H9 (cell line): ENCODE results near the gene STPG1. TPM values are rescaled to one million over a fixed set of nuclear protein-coding genes. Genes with fewer than 3 reads are reported as not detected.

ENCODE experiments used
- DNase-seq: peaks from one replicate; pipeline ENCODE4 v3.0.0-alpha.2; 2017
- H2AFZ ChIP-seq: one replicate; pipeline ENCODE4 v1.6.1; 2013; ENCODE audit warnings: mild to moderate bottlenecking, low read length, control low read depth, moderate library complexity
- H2AK5ac ChIP-seq: 2 replicates; pipeline ENCODE4 v1.6.1; 2013; ENCODE audit warnings: low read length, control low read depth, mixed read lengths; ENCODE audit not compliant: insufficient read length
- H2BK120ac ChIP-seq: one replicate; pipeline ENCODE4 v1.6.1; 2013; ENCODE audit warnings: low read depth, mild to moderate bottlenecking, low read length, control low read depth, inconsistent platforms; ENCODE audit not compliant: poor library complexity, severe bottlenecking
- H2BK12ac ChIP-seq: 2 replicates; pipeline ENCODE4 v1.6.1; 2013; ENCODE audit warnings: low read length, control low read depth, mixed read lengths, low read depth; ENCODE audit not compliant: insufficient read length
- H2BK15ac ChIP-seq: 2 replicates; pipeline ENCODE4 v1.6.1; 2013; ENCODE audit warnings: low read depth, low read length, control low read depth
- H2BK20ac ChIP-seq: one replicate; pipeline ENCODE4 v1.6.1; 2013; ENCODE audit warnings: low read depth, mild to moderate bottlenecking, low read length, control low read depth, inconsistent platforms; ENCODE audit not compliant: poor library complexity, severe bottlenecking
- H2BK5ac ChIP-seq: 2 replicates; pipeline ENCODE4 v1.6.1; 2013; ENCODE audit warnings: low read length, control low read depth, mixed read lengths; ENCODE audit not compliant: insufficient read length
- H3K14ac ChIP-seq: 2 replicates; pipeline ENCODE4 v1.6.1; 2013; ENCODE audit warnings: low read length, control low read depth; ENCODE audit not compliant: insufficient read depth
- H3K18ac ChIP-seq: 2 replicates; pipeline ENCODE4 v1.6.1; 2013; ENCODE audit warnings: low read depth, mild to moderate bottlenecking, mixed read lengths, low read length, control low read depth; ENCODE audit not compliant: insufficient read length
- H3K23ac ChIP-seq: 2 replicates; pipeline ENCODE4 v1.6.1; 2013; ENCODE audit warnings: low read length, control low read depth, mixed read lengths, low read depth; ENCODE audit not compliant: insufficient read length
- H3K23me2 ChIP-seq: 2 replicates; pipeline ENCODE4 v1.6.1; 2013; ENCODE audit warnings: low read depth, mild to moderate bottlenecking, mixed read lengths, low read length, control low read depth; ENCODE audit not compliant: insufficient read length, poor library complexity, severe bottlenecking
- H3K27ac ChIP-seq: 2 replicates; pipeline ENCODE4 v1.5.1; 2013; ENCODE audit warnings: low read length, control low read depth, mixed read lengths, low read depth; ENCODE audit not compliant: insufficient read length
- H3K27me3 ChIP-seq: 2 replicates; pipeline ENCODE4 v1.6.1; 2013; ENCODE audit warnings: low read length, control low read depth, inconsistent platforms; ENCODE audit not compliant: insufficient read depth
- H3K4ac ChIP-seq: 2 replicates; pipeline ENCODE4 v1.6.1; 2013; ENCODE audit warnings: low read depth, mild to moderate bottlenecking, control low read depth, inconsistent platforms, low read length, moderate library complexity
- H3K4me1 ChIP-seq: 2 replicates; pipeline ENCODE4 v1.6.1; 2013; ENCODE audit warnings: low read length, control low read depth, inconsistent platforms; ENCODE audit not compliant: insufficient read depth
- H3K4me2 ChIP-seq: 2 replicates; pipeline ENCODE4 v1.6.1; 2013; ENCODE audit warnings: low read length, control low read depth, mixed read lengths; ENCODE audit not compliant: insufficient read length, insufficient read depth
- H3K56ac ChIP-seq: 2 replicates; pipeline ENCODE4 v1.6.1; 2013; ENCODE audit warnings: low read depth, mild to moderate bottlenecking, mixed read lengths, low read length, control low read depth; ENCODE audit not compliant: insufficient read length
- H3K79me1 ChIP-seq: 2 replicates; pipeline ENCODE4 v1.6.1; 2013; ENCODE audit warnings: low read depth, mild to moderate bottlenecking, moderate library complexity, low read length, control low read depth, inconsistent platforms; ENCODE audit not compliant: insufficient read depth, poor library complexity, severe bottlenecking
- H3K79me2 ChIP-seq: 2 replicates; pipeline ENCODE4 v1.6.1; 2013; ENCODE audit warnings: low read length, control low read depth, inconsistent platforms; ENCODE audit not compliant: insufficient read depth
- H3K9ac ChIP-seq: 2 replicates; pipeline ENCODE4 v1.6.1; 2013; ENCODE audit warnings: low read length, control low read depth, mixed read lengths; ENCODE audit not compliant: insufficient read length; ENCODE audit errors: extremely low read depth
- H3K9me3 ChIP-seq: one replicate; pipeline ENCODE4 v1.6.1; 2013; ENCODE audit warnings: low read depth, low read length, inconsistent platforms; ENCODE audit not compliant: control insufficient read depth
- H3T11ph ChIP-seq: one replicate; pipeline ENCODE4 v1.6.1; 2013; ENCODE audit warnings: mild to moderate bottlenecking, low read length, control low read depth, inconsistent platforms
- H4K20me1 ChIP-seq: one replicate; pipeline ENCODE4 v1.6.1; 2013; ENCODE audit not compliant: control insufficient read depth, insufficient read length, insufficient read depth
- H4K5ac ChIP-seq: 2 replicates; pipeline ENCODE4 v1.6.1; 2013; ENCODE audit warnings: low read depth, mild to moderate bottlenecking, mixed read lengths, low read length, control low read depth; ENCODE audit not compliant: insufficient read length
- H4K8ac ChIP-seq: replicated peaks from 2 replicates; pipeline ENCODE4 v1.6.1; 2013; ENCODE audit warnings: low read length, control low read depth, mixed read lengths, low read depth; ENCODE audit not compliant: insufficient read length
- H4K91ac ChIP-seq: 2 replicates; pipeline ENCODE4 v1.6.1; 2013; ENCODE audit warnings: low read depth, mild to moderate bottlenecking, moderate library complexity, mixed read lengths, low read length, control low read depth; ENCODE audit not compliant: insufficient read length
- H3K27ac Mint-ChIP-seq, 3 experiments: 2 replicates in 2 of 3; 3 replicates in 1 of 3; pipeline ENCODE4 v1.8.0; 2020 to 2021; ENCODE audit warnings: mixed read lengths in 3 of 3, mild to moderate bottlenecking in 1 of 3, moderate library complexity in 1 of 3
- H3K27me3 Mint-ChIP-seq: 2 replicates; pipeline ENCODE4 v1.8.0; 2021; ENCODE audit warnings: low read depth, mild to moderate bottlenecking, moderate library complexity, mixed read lengths
- H3K36me3 Mint-ChIP-seq, 3 experiments: 2 replicates in 2 of 3; 3 replicates in 1 of 3; pipeline ENCODE4 v1.8.0; 2020 to 2021; ENCODE audit warnings: low read depth in 3 of 3, mixed read lengths in 3 of 3; ENCODE audit not compliant: insufficient read depth in 1 of 3
- H3K4me1 Mint-ChIP-seq, 2 experiments: 2 replicates each; pipeline ENCODE4 v1.8.0; 2020; ENCODE audit warnings: mixed read lengths in 2 of 2
- H3K4me3 Mint-ChIP-seq, 2 experiments: 2 replicates in 1 of 2; 3 replicates in 1 of 2; pipeline ENCODE4 v1.8.0; 2020 to 2021; ENCODE audit warnings: mild to moderate bottlenecking in 2 of 2, mixed read lengths in 2 of 2, moderate library complexity in 1 of 2
- H3K9me3 Mint-ChIP-seq, 2 experiments: 2 replicates in 1 of 2; 3 replicates in 1 of 2; pipeline ENCODE4 v1.8.0; 2020; ENCODE audit warnings: mild to moderate bottlenecking in 2 of 2, mixed read lengths in 2 of 2, moderate library complexity in 1 of 2
- whole genome bisulfite sequencing: extraction: QIAGEN DNeasy Blood & Tissue Kit; methylation state at CpG from one replicate; pipeline ENCODE4 v1.1.7; 2013; ENCODE audit warnings: missing lambda C conversion rate, low lambda C conversion rate, mixed read lengths; ENCODE audit not compliant: insufficient read length; ENCODE audit errors: extremely low coverage; 5-methylcytosine and 5-hydroxymethylcytosine counted together
- total RNA-seq: library from RNA; stranded (reverse); gene quantifications from 2 replicates; pipeline ENCODE4 v1.2.1, GENCODE V29; 2021
- TF ChIP-seq, protein P1 (sequence below): fragments of 200-600 bp; sonication (generic); conservative IDR thresholded peaks from 3 replicates; pipeline ENCODE4 v1.8.0; 2021; ENCODE audit warnings: antibody characterized with exemption, mild to moderate bottlenecking

STPG1 gene
- total RNA-seq, 1 experiment from 2014 or later, result 8.3 TPM

DNA sequence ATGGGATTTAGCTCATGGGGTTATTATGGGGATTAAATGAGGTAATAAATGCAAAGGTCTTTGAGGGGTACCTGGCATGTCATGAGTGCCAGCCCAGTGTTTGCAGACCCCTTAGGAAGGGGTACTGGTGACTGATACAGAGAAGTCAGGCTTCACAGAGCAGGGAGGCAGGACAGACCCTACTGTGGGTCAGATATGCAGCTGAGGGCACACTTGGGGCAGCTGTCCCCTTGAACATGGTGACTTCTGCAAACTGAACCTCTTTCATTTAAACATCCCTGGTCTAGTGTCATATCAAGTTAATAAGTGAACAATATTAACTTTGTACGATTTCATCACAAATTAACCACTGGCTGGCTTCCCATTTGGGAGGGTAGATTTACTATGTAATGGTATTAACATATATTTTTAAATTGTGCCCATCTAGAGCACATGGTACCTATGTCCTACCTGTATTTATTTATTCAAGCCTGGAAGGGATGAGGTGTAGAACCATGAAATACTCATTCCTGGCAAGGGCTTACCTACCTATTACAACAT is 25.9 kb downstream of the STPG1 start:
- Histone ChIP-seq H3K14ac (no peak overlapping the region), H3K27me3 (no peaks in the 10 kb centered on the region), H3K23me2 (no peaks in the 10 kb centered on the region), H3K79me1 (no peaks in the 10 kb centered on the region), H3T11ph (no peak overlapping the region), H3K4me2 (no peak overlapping the region), H4K91ac (no peak overlapping the region), H3K4me1 (no peaks in the 10 kb centered on the region), H3K9me3 (no peaks in the 10 kb centered on the region), H4K20me1 (no peaks in the 10 kb centered on the region), H4K8ac (no peak overlapping the region), H2BK120ac (no peak overlapping the region), H3K56ac (no peak overlapping the region), H2BK5ac (no peak overlapping the region), H3K79me2 (no peaks in the 10 kb centered on the region), H4K5ac (no peak overlapping the region), H2AFZ (no peak overlapping the region), H3K27ac (no peak overlapping the region), H3K9ac (no peak overlapping the region), H3K23ac (no peak overlapping the region), H3K4ac (no peak overlapping the region), H3K18ac (no peak overlapping the region), H2AK5ac (no peak overlapping the region), H2BK20ac (no peak overlapping the region), H2BK12ac (no peak overlapping the region), H2BK15ac (no peak overlapping the region)
- no peak overlapping the region for H3K27ac Mint-ChIP-seq
- peaks cover 12 to 21% of the 10 kb centered on the region in 2 experiments for H3K4me1 Mint-ChIP-seq
- no peaks in the 10 kb centered on the region for H3K27me3 Mint-ChIP-seq
- H3K36me3 Mint-ChIP-seq, result peaks cover 0 to 22% (median 7%) of the 10 kb centered on the region in 3 experiments; a peak in 4 of 7 replicates
- no peak for DNase-seq
- H3K4me3 Mint-ChIP-seq, result no peak overlapping the region
- WGBS, result no CpG with 5 or more reads among the region's 1 CpG
- TF ChIP-seq, protein P1, sequence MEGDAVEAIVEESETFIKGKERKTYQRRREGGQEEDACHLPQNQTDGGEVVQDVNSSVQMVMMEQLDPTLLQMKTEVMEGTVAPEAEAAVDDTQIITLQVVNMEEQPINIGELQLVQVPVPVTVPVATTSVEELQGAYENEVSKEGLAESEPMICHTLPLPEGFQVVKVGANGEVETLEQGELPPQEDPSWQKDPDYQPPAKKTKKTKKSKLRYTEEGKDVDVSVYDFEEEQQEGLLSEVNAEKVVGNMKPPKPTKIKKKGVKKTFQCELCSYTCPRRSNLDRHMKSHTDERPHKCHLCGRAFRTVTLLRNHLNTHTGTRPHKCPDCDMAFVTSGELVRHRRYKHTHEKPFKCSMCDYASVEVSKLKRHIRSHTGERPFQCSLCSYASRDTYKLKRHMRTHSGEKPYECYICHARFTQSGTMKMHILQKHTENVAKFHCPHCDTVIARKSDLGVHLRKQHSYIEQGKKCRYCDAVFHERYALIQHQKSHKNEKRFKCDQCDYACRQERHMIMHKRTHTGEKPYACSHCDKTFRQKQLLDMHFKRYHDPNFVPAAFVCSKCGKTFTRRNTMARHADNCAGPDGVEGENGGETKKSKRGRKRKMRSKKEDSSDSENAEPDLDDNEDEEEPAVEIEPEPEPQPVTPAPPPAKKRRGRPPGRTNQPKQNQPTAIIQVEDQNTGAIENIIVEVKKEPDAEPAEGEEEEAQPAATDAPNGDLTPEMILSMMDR, result no peak
- no peaks in the 10 kb centered on the region for H3K9me3 Mint-ChIP-seq
